Thyroid gland (tissue), 4 donors: ENCODE results near the gene SPHK1.

Experiments
- CTCF ChIP-seq, 6 experiments: fragments of 200-600 bp in 3 of 6; fragments of 450-650 bp in 3 of 6; sonication (generic) in 3 of 6; IDR thresholded peaks; one replicate each; pipeline ENCODE4 v1.5.1; 2016 to 2019; ENCODE audit warnings: antibody characterized with exemption in 6 of 6, mild to moderate bottlenecking in 2 of 6, inconsistent platforms in 1 of 6, moderate library complexity in 1 of 6
- POLR2A ChIP-seq, 2 donors: fragments of 450-650 bp; IDR thresholded peaks; one replicate each; pipeline ENCODE4 v1.6.1; 2017; ENCODE audit warnings: antibody characterized with exemption in 2 of 2, mild to moderate bottlenecking in 2 of 2, moderate library complexity in 1 of 2

DNA sequence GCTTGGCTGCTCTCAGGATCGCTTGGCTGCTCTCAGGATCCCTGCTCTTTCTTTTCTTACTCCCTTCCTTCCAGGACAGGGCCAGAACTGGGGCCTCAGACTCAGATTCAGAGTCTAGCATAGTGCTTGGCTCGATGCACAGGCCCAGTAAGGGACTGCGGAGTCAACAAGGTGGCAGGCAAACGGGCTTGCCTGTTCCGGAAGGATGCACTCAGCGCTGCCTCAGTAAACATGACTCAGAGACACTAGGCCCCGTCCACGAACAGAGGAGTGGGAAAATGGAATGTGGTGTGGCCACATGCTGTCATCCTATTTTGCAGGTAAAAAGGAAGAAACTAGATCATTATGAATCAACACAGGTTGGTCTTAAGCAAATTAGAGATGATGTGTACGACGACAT is 9.8 kb downstream of the SPHK1 start:
- TF ChIP-seq POLR2A (IDR thresholded peaks at IDR 0.05), result no peak
- no peak for TF ChIP-seq CTCF (IDR thresholded peaks at IDR 0.05)
